ENCODE results near the gene KRT5.

DNA sequence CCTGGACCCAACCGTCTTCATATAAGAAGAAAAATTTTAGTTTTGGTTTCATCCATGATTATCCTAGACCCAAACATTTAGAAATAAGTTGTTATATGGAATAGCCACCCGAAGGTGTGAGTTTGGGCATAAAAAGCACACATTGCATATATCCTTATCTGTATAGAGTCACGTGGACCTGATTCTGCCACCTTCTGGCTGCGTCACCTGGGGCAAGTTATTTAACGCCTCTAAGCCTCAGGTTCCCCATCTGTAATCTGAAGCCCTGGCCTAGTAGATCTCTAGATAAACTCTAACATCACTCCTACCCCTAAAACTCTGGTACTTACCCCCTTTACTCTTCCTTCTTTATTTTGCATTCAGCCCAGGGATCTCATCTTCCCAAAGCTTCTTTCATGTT lies 14.3 kb upstream of the KRT5 start:
- TF ChIP-seq, protein P1, sequence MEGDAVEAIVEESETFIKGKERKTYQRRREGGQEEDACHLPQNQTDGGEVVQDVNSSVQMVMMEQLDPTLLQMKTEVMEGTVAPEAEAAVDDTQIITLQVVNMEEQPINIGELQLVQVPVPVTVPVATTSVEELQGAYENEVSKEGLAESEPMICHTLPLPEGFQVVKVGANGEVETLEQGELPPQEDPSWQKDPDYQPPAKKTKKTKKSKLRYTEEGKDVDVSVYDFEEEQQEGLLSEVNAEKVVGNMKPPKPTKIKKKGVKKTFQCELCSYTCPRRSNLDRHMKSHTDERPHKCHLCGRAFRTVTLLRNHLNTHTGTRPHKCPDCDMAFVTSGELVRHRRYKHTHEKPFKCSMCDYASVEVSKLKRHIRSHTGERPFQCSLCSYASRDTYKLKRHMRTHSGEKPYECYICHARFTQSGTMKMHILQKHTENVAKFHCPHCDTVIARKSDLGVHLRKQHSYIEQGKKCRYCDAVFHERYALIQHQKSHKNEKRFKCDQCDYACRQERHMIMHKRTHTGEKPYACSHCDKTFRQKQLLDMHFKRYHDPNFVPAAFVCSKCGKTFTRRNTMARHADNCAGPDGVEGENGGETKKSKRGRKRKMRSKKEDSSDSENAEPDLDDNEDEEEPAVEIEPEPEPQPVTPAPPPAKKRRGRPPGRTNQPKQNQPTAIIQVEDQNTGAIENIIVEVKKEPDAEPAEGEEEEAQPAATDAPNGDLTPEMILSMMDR (IDR thresholded peaks at IDR 0.05): no peak
- TF ChIP-seq POLR2A (IDR thresholded peaks at IDR 0.05): no peak
- TF ChIP-seq EP300 (IDR thresholded peaks at IDR 0.05): no peak

Measured in ovary (tissue), 3 donors.